HEK293 (cell line): ENCODE results near the gene RASGRP3.

ENCODE experiments used
- CTCF ChIP-seq: fragments of 450-650 bp; formaldehyde crosslinking; IDR thresholded peaks from 2 replicates; pipeline ENCODE4 v1.5.1; 2016; ENCODE audit warnings: missing biosample characterization, missing genetic modification characterization
- KLF16 ChIP-seq: fragments of 450-650 bp; formaldehyde crosslinking; IDR thresholded peaks from 2 replicates; pipeline ENCODE4 v1.5.1; 2017; ENCODE audit warnings: missing biosample characterization, missing genetic modification characterization
- REST ChIP-seq: fragments of 450-650 bp; formaldehyde crosslinking; IDR thresholded peaks from 2 replicates; pipeline ENCODE4 v1.5.1; 2016; ENCODE audit warnings: missing biosample characterization, missing genetic modification characterization
- ZBTB6 ChIP-seq: fragments of 450-650 bp; formaldehyde crosslinking; IDR thresholded peaks from 2 replicates; pipeline ENCODE4 v1.5.1; 2017; ENCODE audit warnings: missing biosample characterization, missing genetic modification characterization
- ZBTB8A ChIP-seq: fragments of 450-650 bp; formaldehyde crosslinking; IDR thresholded peaks from 2 replicates; pipeline ENCODE4 v1.5.1; 2016; ENCODE audit warnings: missing biosample characterization, missing genetic modification characterization

GRCh38 chr2:33518200-33518599 is 41.8 kb downstream of the RASGRP3 start:
- TF ChIP-seq ZBTB6 (tag by site-specific recombination): no peak
- no peak for TF ChIP-seq CTCF (tag by site-specific recombination)
- TF ChIP-seq REST: no peak
- TF ChIP-seq ZBTB8A (tag by site-specific recombination): no peak
- no peak for TF ChIP-seq KLF16 (tag by site-specific recombination)
